ENCODE measurements around the gene PCDHGA11. TPM values are rescaled to one million over a fixed set of nuclear protein-coding genes. Genes with fewer than 3 reads are reported as not detected.

PCDHGA11 gene
- total RNA-seq, 1 donor from 2014 or later: 13.3 TPM

DNA sequence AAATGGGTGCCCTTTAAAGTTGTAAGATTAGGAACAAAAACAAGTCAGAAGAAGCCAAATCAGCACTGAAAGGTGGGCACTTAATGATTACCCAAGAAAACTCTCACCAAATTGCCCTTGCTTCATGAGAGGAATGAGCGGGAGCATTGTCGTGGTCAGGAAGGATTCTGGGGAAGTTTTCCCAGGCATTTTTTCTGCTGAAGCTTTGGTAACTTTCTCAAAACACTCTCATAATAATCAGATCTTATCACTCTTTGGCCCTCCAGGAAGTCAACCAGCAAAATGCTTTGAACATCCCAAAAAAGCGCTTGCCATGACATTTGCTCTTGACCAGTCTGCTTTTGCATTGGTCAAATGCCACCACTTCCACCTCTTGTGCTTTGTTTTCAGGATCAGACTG is 44.5 kb downstream of the PCDHGA11 start:
- H2AFZ ChIP-seq (replicated peaks): no peak overlapping the region
- Mint-ChIP-seq H3K4me1 (no peaks in the 10 kb centered on the region), H3K9me3 (peaks cover 22% of the 10 kb centered on the region), H3K4me3 (no peak overlapping the region), H3K36me3 (peaks cover 29% of the 10 kb centered on the region), H3K27me3 (ENCODE audit: insufficient read depth, low read depth) (no peaks in the 10 kb centered on the region), H3K27ac (no peak overlapping the region)
- H3K9me3 ChIP-seq (ENCODE audit: low read depth): no peaks in the 10 kb centered on the region
- no peak overlapping the region for H3K27ac ChIP-seq
- H4K20me1 ChIP-seq (ENCODE audit: low read depth): no peaks in the 10 kb centered on the region
- DNase-seq (ENCODE audit: low spot score): no peak
- H3K4me1 ChIP-seq: no peaks in the 10 kb centered on the region
- TF ChIP-seq CTCF (IDR thresholded peaks at IDR 0.05) (no peak), EZH2phosphoT487 (IDR thresholded peaks at IDR 0.05) (no peak), EZH2 (IDR thresholded peaks at IDR 0.05) (no peak)
- no peaks in the 10 kb centered on the region for H3K27me3 ChIP-seq
- no peak overlapping the region for H3K4me3 ChIP-seq
- H3F3A ChIP-seq (ENCODE audit: low read depth): no peaks in the 10 kb centered on the region
- H3K4me2 ChIP-seq: no peak overlapping the region
- no peaks in the 10 kb centered on the region for H3K79me2 ChIP-seq (ENCODE audit: low read depth)
- H3K36me3 ChIP-seq: no peaks in the 10 kb centered on the region
- no peak overlapping the region for H3K9ac ChIP-seq

Other genes starting within 250 kb of the PCDHGA11 start
- 0.21 and 0.90 TPM in 2 replicates for gene PCDHB7, start 248.4 kb upstream of the PCDHGA11 start, total RNA-seq (ENCODE audit: low replicate concordance)
- gene PCDHB8, start 243.3 kb upstream of the PCDHGA11 start, total RNA-seq (ENCODE audit: low replicate concordance): 0.31 TPM in 1 of 2 replicates, not detected in the other
- gene PCDHB16, start 238.7 kb upstream of the PCDHGA11 start, total RNA-seq (ENCODE audit: low replicate concordance): 4.0 and 4.5 TPM in 2 replicates
- 3.1 and 4.6 TPM in 2 replicates for gene PCDHB9, start 233.9 kb upstream of the PCDHGA11 start, total RNA-seq (ENCODE audit: low replicate concordance)
- gene PCDHB10, start 228.7 kb upstream of the PCDHGA11 start, total RNA-seq (ENCODE audit: low replicate concordance): 9.3 and 10.4 TPM in 2 replicates
- 3.8 and 4.0 TPM in 2 replicates for gene PCDHB11, start 221.4 kb upstream of the PCDHGA11 start, total RNA-seq (ENCODE audit: low replicate concordance)
- gene PCDHB12, start 212.3 kb upstream of the PCDHGA11 start, total RNA-seq (ENCODE audit: low replicate concordance): 3.0 and 3.8 TPM in 2 replicates
- gene PCDHB13, start 207.1 kb upstream of the PCDHGA11 start, total RNA-seq (ENCODE audit: low replicate concordance): 2.4 and 3.0 TPM in 2 replicates
- gene PCDHB14, start 197.7 kb upstream of the PCDHGA11 start, total RNA-seq (ENCODE audit: low replicate concordance): 7.2 and 7.4 TPM in 2 replicates
- 7.8 and 9.4 TPM in 2 replicates for gene PCDHB15, start 175.7 kb upstream of the PCDHGA11 start, total RNA-seq (ENCODE audit: low replicate concordance)
- 0.22 and 0.96 TPM in 2 replicates for gene SLC25A2, start 117.0 kb upstream of the PCDHGA11 start, total RNA-seq (ENCODE audit: low replicate concordance)
- gene TAF7, start 100.3 kb upstream of the PCDHGA11 start, total RNA-seq (ENCODE audit: low replicate concordance): 121 and 157 TPM in 2 replicates
- 1.0 and 1.5 TPM in 2 replicates for gene PCDHGA1, start 90.5 kb upstream of the PCDHGA11 start, total RNA-seq (ENCODE audit: low replicate concordance)
- gene PCDHGA2, start 82.3 kb upstream of the PCDHGA11 start, total RNA-seq (ENCODE audit: low replicate concordance): 0.37 and 0.71 TPM in 2 replicates
- 0.34 and 0.54 TPM in 2 replicates for gene PCDHGA3, start 77.2 kb upstream of the PCDHGA11 start, total RNA-seq (ENCODE audit: low replicate concordance)
- gene PCDHGB1, start 71.0 kb upstream of the PCDHGA11 start, total RNA-seq (ENCODE audit: low replicate concordance): 3.6 and 4.3 TPM in 2 replicates
- gene PCDHGA4, start 66.0 kb upstream of the PCDHGA11 start, total RNA-seq (ENCODE audit: low replicate concordance): 2.3 and 2.4 TPM in 2 replicates
- gene PCDHGB2, start 61.1 kb upstream of the PCDHGA11 start, total RNA-seq (ENCODE audit: low replicate concordance): 2.1 and 2.2 TPM in 2 replicates
- gene PCDHGA5, start 56.9 kb upstream of the PCDHGA11 start, total RNA-seq (ENCODE audit: low replicate concordance): 0.71 and 1.3 TPM in 2 replicates
- 0.74 and 0.95 TPM in 2 replicates for gene PCDHGB3, start 50.8 kb upstream of the PCDHGA11 start, total RNA-seq (ENCODE audit: low replicate concordance)
- 0.77 and 1.4 TPM in 2 replicates for gene PCDHGA6, start 47.2 kb upstream of the PCDHGA11 start, total RNA-seq (ENCODE audit: low replicate concordance)
- gene PCDHGA7, start 38.3 kb upstream of the PCDHGA11 start, total RNA-seq (ENCODE audit: low replicate concordance): 0.81 and 1.1 TPM in 2 replicates
- 10.4 and 14.9 TPM in 2 replicates for gene PCDHGB4, start 33.4 kb upstream of the PCDHGA11 start, total RNA-seq (ENCODE audit: low replicate concordance)
- gene PCDHGA8, start 28.4 kb upstream of the PCDHGA11 start, total RNA-seq (ENCODE audit: low replicate concordance): 2.3 and 3.3 TPM in 2 replicates
- gene PCDHGB5, start 23.1 kb upstream of the PCDHGA11 start, total RNA-seq (ENCODE audit: low replicate concordance): 2.0 and 3.7 TPM in 2 replicates
- 0.97 and 2.2 TPM in 2 replicates for gene PCDHGA9, start 18.3 kb upstream of the PCDHGA11 start, total RNA-seq (ENCODE audit: low replicate concordance)
- 13.2 and 22.1 TPM in 2 replicates for gene PCDHGB6, start 13.0 kb upstream of the PCDHGA11 start, total RNA-seq (ENCODE audit: low replicate concordance)
- gene PCDHGA10, start 8.1 kb upstream of the PCDHGA11 start, total RNA-seq (ENCODE audit: low replicate concordance): 4.2 and 4.7 TPM in 2 replicates
- gene PCDHGB7, start 3.4 kb upstream of the PCDHGA11 start, total RNA-seq (ENCODE audit: low replicate concordance): 21.1 and 23.9 TPM in 2 replicates
- 0.79 and 2.2 TPM in 2 replicates for gene PCDHGA12, start 9.5 kb downstream of the PCDHGA11 start, total RNA-seq (ENCODE audit: low replicate concordance)
- 14.7 and 17.2 TPM in 2 replicates for gene PCDHGC3, start 54.9 kb downstream of the PCDHGA11 start, total RNA-seq (ENCODE audit: low replicate concordance)
- 5.0 and 10.4 TPM in 2 replicates for gene PCDHGC4, start 64.0 kb downstream of the PCDHGA11 start, total RNA-seq (ENCODE audit: low replicate concordance)
- gene PCDHGC5, start 68.0 kb downstream of the PCDHGA11 start, total RNA-seq (ENCODE audit: low replicate concordance): 0.43 and 1.3 TPM in 2 replicates
- 20.4 and 30.8 TPM in 2 replicates for gene DIAPH1, start 197.9 kb downstream of the PCDHGA11 start, total RNA-seq (ENCODE audit: low replicate concordance)
- 57.3 and 83.2 TPM in 2 replicates for gene HDAC3, start 215.8 kb downstream of the PCDHGA11 start, total RNA-seq (ENCODE audit: low replicate concordance)
- 0.30 and 3.9 TPM in 2 replicates for gene RELL2, start 215.9 kb downstream of the PCDHGA11 start, total RNA-seq (ENCODE audit: low replicate concordance)
- 8.7 and 17.6 TPM in 2 replicates for gene FCHSD1, start 230.4 kb downstream of the PCDHGA11 start, total RNA-seq (ENCODE audit: low replicate concordance)